ENCODE results near the gene PDZD2. TPM values are rescaled to one million over a fixed set of nuclear protein-coding genes. Genes with fewer than 3 reads are reported as not detected.
"Not testable (repeated sequence)": the region's sequence is repeated elsewhere in the genome, so short reads cannot be mapped to it uniquely, and the experiment has no call there.

Gene PDZD2
- polyA plus RNA-seq, 3 donors, result 16.9 to 20.2 (median 18.3) TPM

GRCh38 chr5:31730139-31730538 lies 91.2 kb downstream of the PDZD2 start:
- DNase-seq (ENCODE audit: low read depth in 3 of 3, low spot score in 2 of 3), result no peak

- DNase-seq (ENCODE audit: low read depth in 3 of 3, low spot score in 2 of 3), result no peak
These were observed 92.1 kb downstream of the PDZD2 start for GRCh38 chr5:31731016-31731415.

- no peak for DNase-seq (ENCODE audit: low read depth in 3 of 3, low spot score in 2 of 3)
These were observed 92.9 kb downstream of the PDZD2 start for GRCh38 chr5:31731710-31732301.

- DNase-seq (ENCODE audit: low read depth in 3 of 3, low spot score in 2 of 3), result not testable (repeated sequence)
These were observed 93.9 kb downstream of the PDZD2 start for GRCh38 chr5:31732821-31733220.

- DNase-seq (ENCODE audit: low read depth in 3 of 3, low spot score in 2 of 3), result no peak
These were observed 94.4 kb downstream of the PDZD2 start for GRCh38 chr5:31733371-31733770.

GRCh38 chr5:31736127-31736526 lies 97.2 kb downstream of the PDZD2 start:
- DNase-seq (ENCODE audit: low read depth in 3 of 3, low spot score in 2 of 3), result no peak

GRCh38 chr5:31738199-31738598 lies 99.3 kb downstream of the PDZD2 start:
- DNase-seq (ENCODE audit: low read depth in 3 of 3, low spot score in 2 of 3), result no peak

- no peak for DNase-seq (ENCODE audit: low read depth in 3 of 3, low spot score in 2 of 3)
These were observed 102.6 kb downstream of the PDZD2 start for GRCh38 chr5:31741496-31741895.

GRCh38 chr5:31743678-31744077 lies 104.7 kb downstream of the PDZD2 start:
- DNase-seq (ENCODE audit: low read depth in 3 of 3, low spot score in 2 of 3), result no peak

- no peak for DNase-seq (ENCODE audit: low read depth in 3 of 3, low spot score in 2 of 3)
These were observed 109.7 kb downstream of the PDZD2 start for GRCh38 chr5:31748458-31749172.

GRCh38 chr5:31750215-31750614 lies 111.3 kb downstream of the PDZD2 start:
- no peak for DNase-seq (ENCODE audit: low read depth in 3 of 3, low spot score in 2 of 3)

GRCh38 chr5:31751610-31752009 lies 112.7 kb downstream of the PDZD2 start:
- no peak for DNase-seq (ENCODE audit: low read depth in 3 of 3, low spot score in 2 of 3)

GRCh38 chr5:31753700-31754357 lies 114.9 kb downstream of the PDZD2 start:
- no peak for DNase-seq (ENCODE audit: low read depth in 3 of 3, low spot score in 2 of 3)

- no peak for DNase-seq (ENCODE audit: low read depth in 3 of 3, low spot score in 2 of 3)
These were observed 115.4 kb downstream of the PDZD2 start for GRCh38 chr5:31754358-31754704.

GRCh38 chr5:31754741-31755675 lies 116.1 kb downstream of the PDZD2 start:
- DNase-seq (ENCODE audit: low read depth in 3 of 3, low spot score in 2 of 3), result no peak

GRCh38 chr5:31755676-31756230 lies 116.8 kb downstream of the PDZD2 start:
- no peak for DNase-seq (ENCODE audit: low read depth in 3 of 3, low spot score in 2 of 3)

- DNase-seq (ENCODE audit: low read depth in 3 of 3, low spot score in 2 of 3), result no peak
These were observed 118.9 kb downstream of the PDZD2 start for GRCh38 chr5:31757806-31758205.

GRCh38 chr5:31758803-31759425 lies 120.0 kb downstream of the PDZD2 start:
- no peak for DNase-seq (ENCODE audit: low read depth in 3 of 3, low spot score in 2 of 3)

GRCh38 chr5:31759925-31760324 lies 121.0 kb downstream of the PDZD2 start:
- no peak for DNase-seq (ENCODE audit: low read depth in 3 of 3, low spot score in 2 of 3)

GRCh38 chr5:31761877-31762276 lies 122.9 kb downstream of the PDZD2 start:
- no peak for DNase-seq (ENCODE audit: low read depth in 3 of 3, low spot score in 2 of 3)

Measured in right renal cortex interstitium (tissue), 3 donors.